RCC 7860 (cell line): ENCODE data around the gene VAPB.
"Not testable (repeated sequence)": the region's sequence is repeated elsewhere in the genome, so short reads cannot be mapped to it uniquely, and the experiment has no call there.

ENCODE experiments used
- DNase-seq: peaks from one replicate; pipeline ENCODE4 v3.0.0-alpha.2; 2015; ENCODE audit warnings: low spot score
- FAIRE-seq: peaks from 2 replicates; lab custom pipeline; 2012; peaks lifted over from hg19 to GRCh38; lab: Jason Lieb, UNC

The VAPB gene

GRCh38 chr20:58405504-58406291, 16.7 kb downstream of the VAPB start:
- DNase-seq (no peak), FAIRE-seq (no peak)

GRCh38 chr20:58406422-58407001, 17.5 kb downstream of the VAPB start:
- no peak for DNase-seq
- peak; percentile 69 for FAIRE-seq

- DNase-seq, result peak; percentile 39
- peak; percentile 84 for FAIRE-seq
These were observed 18.3 kb downstream of the VAPB start for GRCh38 chr20:58407201-58407873.

GRCh38 chr20:58407966-58408557, 19.0 kb downstream of the VAPB start:
- no peak for DNase-seq
- no peak for FAIRE-seq

- no peak for DNase-seq
- FAIRE-seq, result no peak
These were observed 19.7 kb downstream of the VAPB start for GRCh38 chr20:58408603-58409246.

- not testable (repeated sequence) for DNase-seq, FAIRE-seq
These were observed 25.2 kb downstream of the VAPB start for GRCh38 chr20:58414216-58414615.

GRCh38 chr20:58414786-58415185, 25.8 kb downstream of the VAPB start:
- not testable (repeated sequence) for FAIRE-seq, DNase-seq

GRCh38 chr20:58416057-58416456, 27.0 kb downstream of the VAPB start:
- FAIRE-seq (no peak), DNase-seq (no peak)

- no peak for DNase-seq
- FAIRE-seq, result no peak
These were observed 27.8 kb downstream of the VAPB start for GRCh38 chr20:58416835-58417234.

- FAIRE-seq (no peak), DNase-seq (no peak)
These were observed 28.4 kb downstream of the VAPB start for GRCh38 chr20:58417438-58417837.

GRCh38 chr20:58418949-58419748, 30.1 kb downstream of the VAPB start:
- DNase-seq, result no peak
- FAIRE-seq, result no peak

GRCh38 chr20:58420798-58421496, 31.9 kb downstream of the VAPB start:
- peak; percentile 76 for DNase-seq
- peak; percentile 89 for FAIRE-seq

- FAIRE-seq (no peak), DNase-seq (peak; percentile 21)
These were observed 32.4 kb downstream of the VAPB start for GRCh38 chr20:58421497-58421850.

GRCh38 chr20:58424218-58424969, 35.4 kb downstream of the VAPB start:
- FAIRE-seq (no peak), DNase-seq (no peak)

- not testable (repeated sequence) for FAIRE-seq
These were observed 38.5 kb downstream of the VAPB start for GRCh38 chr20:58427571-58427970.

GRCh38 chr20:58428364-58428763, 39.3 kb downstream of the VAPB start:
- no peak for FAIRE-seq

More at GRCh38 chr20:58427571-58427970, 38.5 kb downstream of the VAPB start:
- not testable (repeated sequence) for DNase-seq

GRCh38 chr20:58429303-58429702, 40.3 kb downstream of the VAPB start:
- FAIRE-seq (no peak), DNase-seq (no peak)

More at GRCh38 chr20:58428364-58428763, 39.3 kb downstream of the VAPB start:
- no peak for DNase-seq

GRCh38 chr20:58431134-58431533, 42.1 kb downstream of the VAPB start:
- DNase-seq, result no peak
- no peak for FAIRE-seq
